Measurements from ENCODE around the gene BBOF1.

The BBOF1 gene

DNA sequence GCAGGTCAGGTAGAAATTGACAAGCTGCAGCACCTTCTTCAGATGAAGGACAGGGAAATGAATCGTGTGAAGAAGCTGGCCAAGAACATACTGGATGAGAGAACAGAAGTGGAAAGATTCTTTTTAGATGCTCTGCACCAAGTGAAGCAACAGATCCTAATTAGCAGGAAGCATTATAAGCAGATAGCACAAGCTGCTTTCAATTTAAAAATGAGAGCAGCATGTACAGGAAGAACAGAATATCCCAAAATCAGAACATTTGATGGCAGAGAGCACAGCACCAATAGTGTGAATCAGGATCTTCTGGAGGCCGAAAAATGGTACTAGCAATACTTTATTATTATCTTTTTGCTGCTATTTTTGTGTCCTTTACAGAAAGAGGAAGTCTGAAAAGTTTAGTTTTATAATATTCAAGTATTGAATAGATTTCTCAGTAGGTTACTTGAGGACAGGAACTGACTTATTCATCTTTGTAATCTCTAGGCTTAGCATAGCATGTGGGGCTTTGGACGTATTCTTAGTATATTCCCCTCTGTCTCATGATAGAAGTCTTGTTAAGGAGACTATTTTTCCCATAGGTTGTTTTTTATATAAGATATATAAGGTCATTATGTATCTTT lies 30.8 kb downstream of the BBOF1 start:
- TF ChIP-seq ZNF274 (IDR thresholded peaks at IDR 0.05; ENCODE audit: low read depth, low read length): no peak
- H3K4me3 ChIP-seq (ENCODE audit: low read length): no peak overlapping the region

DNA sequence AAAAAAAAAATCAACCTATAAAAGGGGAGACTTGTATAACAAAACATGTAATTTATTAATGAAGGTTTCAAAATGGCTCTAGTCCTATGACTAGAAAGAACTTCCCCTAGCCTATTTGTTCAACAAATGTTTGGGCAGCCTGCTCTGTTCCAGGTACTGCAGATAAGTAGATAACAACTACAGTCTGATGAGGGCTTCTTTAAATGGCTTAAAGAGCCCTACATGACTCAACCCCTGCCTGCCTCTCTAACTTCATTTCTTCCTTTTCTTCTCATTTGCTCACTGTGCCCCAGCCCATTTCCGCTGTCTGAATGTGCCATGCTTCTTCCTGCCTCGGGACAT lies 43.6 kb downstream of the BBOF1 start:
- H3K4me3 ChIP-seq (ENCODE audit: low read length): no peak overlapping the region
- TF ChIP-seq ZNF274 (IDR thresholded peaks at IDR 0.05; ENCODE audit: low read depth, low read length): no peak

DNA sequence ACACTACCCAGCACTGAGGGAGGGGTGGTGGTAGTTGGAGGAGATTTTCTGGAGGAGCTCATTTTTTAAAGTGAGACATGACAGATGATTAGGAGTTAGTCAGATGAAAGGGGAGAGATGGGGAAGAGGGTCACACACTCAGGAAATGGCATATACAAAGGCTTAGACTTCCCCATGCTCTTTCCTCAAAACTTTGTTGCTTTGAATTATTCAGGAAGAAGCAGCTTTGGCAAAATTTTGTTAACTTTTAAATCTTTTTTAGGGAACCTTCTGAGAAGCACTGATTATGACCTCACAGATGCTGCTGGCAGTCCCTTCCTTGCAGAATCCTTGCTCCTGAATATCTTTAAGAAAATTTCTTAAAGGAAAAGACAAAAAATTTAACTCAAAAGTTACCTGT lies 45.3 kb downstream of the BBOF1 start:
- no peak overlapping the region for H3K4me3 ChIP-seq (ENCODE audit: low read length)
- no peak for TF ChIP-seq ZNF274 (IDR thresholded peaks at IDR 0.05; ENCODE audit: low read depth, low read length)

DNA sequence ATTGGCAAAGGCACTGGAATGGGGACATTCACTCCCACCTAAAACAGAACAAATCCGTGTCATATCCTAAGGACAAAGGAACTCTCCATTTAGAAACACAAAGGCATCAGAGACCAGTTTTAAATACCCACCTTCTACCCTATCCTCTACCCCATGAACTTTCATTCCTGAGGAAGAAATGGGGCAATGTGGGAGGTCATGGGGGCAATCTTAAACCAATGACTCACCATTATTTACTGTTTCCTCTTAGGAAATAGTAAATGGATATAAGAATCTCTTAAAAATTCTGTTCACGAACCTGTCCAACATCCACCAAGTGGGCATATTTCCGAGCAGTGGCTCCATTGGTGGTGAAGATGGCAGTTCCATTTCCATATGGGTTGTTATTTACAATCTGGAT lies 45.7 kb downstream of the BBOF1 start:
- H3K4me3 ChIP-seq (ENCODE audit: low read length): no peak overlapping the region
- no peak for TF ChIP-seq ZNF274 (IDR thresholded peaks at IDR 0.05; ENCODE audit: low read depth, low read length)

DNA sequence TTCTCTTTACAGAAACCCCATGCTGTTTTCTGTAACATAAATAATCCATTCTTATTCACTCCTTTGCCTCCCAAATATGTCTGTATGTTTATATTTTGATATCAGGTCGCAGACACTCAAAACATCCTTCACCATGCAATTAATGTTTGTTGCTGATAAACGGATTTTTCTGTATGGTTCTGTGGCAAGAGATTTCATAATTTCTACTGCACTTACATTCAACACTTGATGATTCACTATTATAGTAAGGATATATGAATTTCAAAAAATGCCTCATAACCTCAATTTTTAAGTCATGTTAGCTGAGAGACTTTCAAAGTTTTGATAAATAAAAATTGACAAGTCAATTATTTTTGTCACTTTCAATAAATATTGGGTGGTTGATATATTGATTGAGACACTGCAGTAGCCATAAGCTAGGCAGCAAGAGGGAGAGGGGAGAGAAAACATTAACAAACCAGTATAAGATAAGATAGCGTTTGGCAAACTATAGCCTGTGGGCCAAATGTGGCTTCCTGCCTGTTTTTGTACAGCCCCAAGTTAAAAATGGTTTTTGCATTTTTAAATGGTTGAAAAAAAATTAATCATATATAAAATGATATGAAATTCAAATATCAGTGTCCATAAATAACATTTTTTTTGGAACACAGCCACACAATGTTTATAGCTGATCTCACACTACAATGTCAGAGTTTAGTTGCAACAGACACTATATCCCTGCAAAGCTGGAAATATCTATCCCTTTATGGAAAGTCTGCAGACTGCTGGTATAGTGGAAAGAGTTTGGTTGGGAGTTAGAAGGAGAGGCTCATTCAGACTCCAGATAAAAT lies 46.8 kb downstream of the BBOF1 start:
- no peak overlapping the region for H3K4me3 ChIP-seq (ENCODE audit: low read length)
- TF ChIP-seq ZNF274 (IDR thresholded peaks at IDR 0.05; ENCODE audit: low read depth, low read length): no peak

DNA sequence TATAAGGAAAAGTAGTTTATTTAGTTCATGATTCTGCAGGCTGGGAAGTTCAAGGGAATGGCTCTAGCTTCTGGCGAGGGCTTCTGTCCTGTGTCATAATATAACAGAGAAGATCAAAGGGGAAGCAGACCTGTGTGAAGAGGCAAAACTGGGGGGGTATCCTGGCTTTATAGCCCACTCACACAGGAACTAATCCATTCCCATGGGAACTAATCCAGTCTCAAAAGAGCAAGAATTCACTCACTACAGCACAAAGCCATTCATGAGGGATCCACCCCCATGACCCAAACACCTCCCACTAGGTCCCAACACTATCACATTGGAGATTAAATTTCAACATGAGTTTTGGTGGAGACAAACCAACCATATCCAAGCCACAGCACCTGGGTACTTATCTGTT lies 58.3 kb downstream of the BBOF1 start:
- no peak overlapping the region for H3K4me3 ChIP-seq (ENCODE audit: low read length)
- no peak for TF ChIP-seq ZNF274 (IDR thresholded peaks at IDR 0.05; ENCODE audit: low read depth, low read length)

DNA sequence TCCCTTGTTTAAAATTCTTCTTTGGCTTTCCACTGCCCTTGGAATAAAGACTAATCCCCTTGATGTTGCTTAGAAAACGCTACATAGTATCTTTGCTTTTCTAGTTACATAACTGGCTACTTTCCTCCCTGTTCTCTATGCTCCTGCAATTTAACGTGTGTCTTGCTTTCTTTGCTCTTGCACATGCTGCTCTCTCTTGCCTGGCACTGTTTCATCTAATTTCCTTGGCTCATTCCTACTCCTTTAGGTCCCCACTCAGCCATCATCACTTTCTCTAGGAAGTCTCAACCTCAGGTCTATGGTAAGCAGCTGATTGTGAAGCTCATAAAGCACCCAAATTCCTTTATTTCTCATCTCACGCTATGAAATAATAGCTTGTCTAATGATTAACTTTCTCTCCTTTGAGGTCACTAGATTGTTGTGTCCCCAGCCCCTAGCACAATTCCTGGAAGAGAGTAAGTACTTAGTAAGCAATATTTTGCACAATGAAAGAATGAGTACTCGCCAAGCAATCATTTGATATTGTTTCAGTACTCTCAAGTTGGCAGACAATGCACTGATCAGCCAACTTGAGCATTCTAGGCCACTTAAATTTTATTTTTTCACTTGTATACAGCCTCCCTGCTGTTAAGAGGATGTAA lies 61.8 kb downstream of the BBOF1 start:
- no peak overlapping the region for H3K4me3 ChIP-seq (ENCODE audit: low read length)
- TF ChIP-seq ZNF274 (IDR thresholded peaks at IDR 0.05; ENCODE audit: low read depth, low read length): no peak

DNA sequence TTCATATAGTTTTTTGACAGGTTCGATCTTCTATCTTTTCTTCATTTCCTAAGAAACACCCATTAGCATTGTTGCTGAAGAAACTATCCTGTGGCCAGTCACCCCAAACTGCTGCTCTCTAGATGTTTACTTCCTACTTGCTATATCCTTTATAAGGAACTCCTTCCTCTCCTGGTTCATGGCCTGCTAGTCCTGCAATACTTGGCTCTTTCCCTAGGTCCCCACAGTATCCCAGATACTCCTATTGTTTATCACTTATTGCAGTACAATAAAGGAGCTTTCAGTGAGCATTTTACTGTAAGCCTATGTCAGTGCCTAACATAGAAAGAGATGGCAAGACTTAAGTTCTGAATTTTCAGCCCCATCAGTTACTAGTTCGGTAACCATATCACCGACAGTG lies 62.3 kb downstream of the BBOF1 start:
- TF ChIP-seq ZNF274 (IDR thresholded peaks at IDR 0.05; ENCODE audit: low read depth, low read length): no peak
- no peak overlapping the region for H3K4me3 ChIP-seq (ENCODE audit: low read length)

DNA sequence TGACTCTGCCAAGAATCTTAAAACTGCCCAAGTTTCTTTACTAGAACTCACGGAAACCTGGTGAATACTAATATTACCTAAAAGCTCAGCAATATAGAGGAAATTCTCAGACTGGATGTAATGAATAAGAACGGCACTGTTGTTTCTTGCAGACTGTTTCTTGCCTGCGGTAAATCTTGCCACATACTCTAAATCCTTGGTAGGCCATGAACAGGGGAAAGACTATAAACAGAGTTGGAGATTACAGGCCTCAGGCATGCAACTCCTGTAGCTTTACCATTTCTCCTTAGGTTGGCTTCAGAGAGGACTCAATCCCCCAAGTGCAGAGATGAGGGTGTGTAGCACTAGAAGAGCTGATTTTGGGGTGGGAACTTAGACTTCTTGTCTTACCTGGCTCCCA lies 64.0 kb downstream of the BBOF1 start:
- no peak overlapping the region for H3K4me3 ChIP-seq (ENCODE audit: low read length)
- no peak for TF ChIP-seq ZNF274 (IDR thresholded peaks at IDR 0.05; ENCODE audit: low read depth, low read length)

DNA sequence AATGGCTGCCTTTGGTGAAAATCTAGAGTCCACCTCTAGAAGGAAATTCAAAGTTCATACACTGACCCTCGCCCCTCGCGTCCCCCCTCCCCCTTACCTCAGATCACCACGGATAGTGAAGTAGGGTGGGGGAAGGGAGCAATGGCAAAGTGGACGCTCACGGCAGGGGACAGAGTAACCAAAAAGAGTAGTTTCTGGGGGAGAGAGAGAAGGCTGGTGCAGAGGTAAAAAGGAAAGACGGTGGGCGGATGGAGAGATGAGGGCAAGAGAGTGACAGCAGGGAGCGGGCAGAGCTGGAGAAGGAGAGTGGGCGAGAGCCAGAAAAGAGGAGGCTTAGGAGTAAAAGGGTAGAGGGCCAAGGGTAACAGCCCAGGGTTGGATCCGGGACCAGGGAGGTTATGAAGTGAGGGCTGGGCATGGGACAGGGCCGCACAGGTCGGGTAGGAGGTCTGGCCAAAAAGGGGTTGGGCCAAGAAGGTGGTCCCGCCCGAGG lies 64.7 kb downstream of the BBOF1 start:
- TF ChIP-seq ZNF274 (IDR thresholded peaks at IDR 0.05; ENCODE audit: low read depth, low read length): no peak
- peak overlapping the region; percentile 81 for H3K4me3 ChIP-seq (ENCODE audit: low read length)

DNA sequence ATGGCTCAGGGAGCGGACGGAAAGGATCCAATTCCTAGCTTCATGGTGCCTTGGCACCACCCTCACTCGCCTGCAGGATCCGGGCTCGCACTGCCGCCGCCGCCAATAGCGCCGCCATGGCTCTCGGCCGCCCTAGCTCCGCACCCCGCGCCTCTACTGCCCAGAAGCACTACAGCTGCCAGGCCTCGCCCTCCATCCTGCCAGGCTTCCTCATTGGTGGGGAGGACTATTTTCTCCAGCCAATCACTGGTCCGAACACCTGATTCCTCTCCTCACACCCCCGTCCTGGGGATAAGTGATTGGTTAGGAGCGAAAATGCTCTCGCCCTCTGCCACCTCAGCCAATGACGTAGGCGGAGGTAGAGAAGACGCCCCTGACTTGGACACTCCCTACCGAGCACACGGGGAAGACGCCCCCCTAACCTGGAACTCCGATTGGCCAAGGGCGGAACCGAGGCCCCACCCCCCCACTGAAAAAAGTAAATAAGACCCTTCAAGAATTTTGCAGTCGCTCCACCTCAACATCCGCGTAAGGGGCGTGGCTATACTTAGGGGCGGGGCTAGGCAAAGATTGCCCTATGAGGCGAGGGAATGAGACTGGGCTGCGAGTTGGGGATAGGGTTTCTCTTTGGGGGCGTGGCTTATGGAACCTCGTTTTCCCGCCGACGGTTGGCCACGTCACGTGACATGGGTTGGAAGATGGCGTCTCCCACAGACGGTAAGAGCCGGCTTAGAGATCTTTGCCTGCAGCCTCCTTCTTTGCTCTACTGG lies 65.3 kb downstream of the BBOF1 start, which contains the start of the genes ALDH6A1 and LIN52:
Gene ALDH6A1, minus strand, starts transcription at position 177 of the 770 bp plus-strand sequence. Its CDS starts 59 bp downstream, at position 118.
Gene LIN52, plus strand, starts transcription at position 680 of the 770 bp plus-strand sequence. Its CDS starts 19 bp downstream, at position 699.
- H3K4me3 ChIP-seq (ENCODE audit: low read length): peak within 1 kb of the TSS; percentile 92
- no peak for TF ChIP-seq ZNF274 (IDR thresholded peaks at IDR 0.05; ENCODE audit: low read depth, low read length)

DNA sequence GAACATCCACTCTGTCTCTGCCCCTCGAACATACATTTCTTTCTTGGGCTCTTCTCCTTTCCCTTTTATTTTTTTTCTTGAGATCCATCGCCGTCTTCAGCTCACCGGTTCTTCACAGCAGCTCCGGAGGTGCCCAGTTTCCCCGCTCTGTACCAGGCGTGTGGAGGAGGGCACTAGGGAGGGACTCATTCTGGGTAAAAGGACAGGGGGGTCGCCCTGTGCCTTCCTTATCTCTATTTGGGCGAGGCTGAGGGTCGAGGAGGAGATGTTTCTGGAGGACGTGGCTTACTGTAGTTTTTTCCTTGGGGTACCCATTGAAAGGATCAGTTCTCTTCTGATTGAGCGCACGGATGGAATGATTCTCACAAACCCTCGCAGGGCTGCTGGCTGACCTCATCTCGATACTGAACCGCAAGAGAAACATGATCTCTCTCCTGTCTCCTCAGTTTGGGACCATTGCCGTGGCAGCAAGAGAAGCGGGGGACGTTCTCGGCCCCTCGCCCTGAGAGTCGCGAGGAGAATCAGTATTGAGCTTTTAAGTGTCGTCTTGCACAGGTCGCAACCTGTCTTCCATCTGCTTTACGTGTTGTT lies 66.0 kb downstream of the BBOF1 start:
- H3K4me3 ChIP-seq (ENCODE audit: low read length): peak overlapping the region; percentile 92
- TF ChIP-seq ZNF274 (IDR thresholded peaks at IDR 0.05; ENCODE audit: low read depth, low read length): no peak

DNA sequence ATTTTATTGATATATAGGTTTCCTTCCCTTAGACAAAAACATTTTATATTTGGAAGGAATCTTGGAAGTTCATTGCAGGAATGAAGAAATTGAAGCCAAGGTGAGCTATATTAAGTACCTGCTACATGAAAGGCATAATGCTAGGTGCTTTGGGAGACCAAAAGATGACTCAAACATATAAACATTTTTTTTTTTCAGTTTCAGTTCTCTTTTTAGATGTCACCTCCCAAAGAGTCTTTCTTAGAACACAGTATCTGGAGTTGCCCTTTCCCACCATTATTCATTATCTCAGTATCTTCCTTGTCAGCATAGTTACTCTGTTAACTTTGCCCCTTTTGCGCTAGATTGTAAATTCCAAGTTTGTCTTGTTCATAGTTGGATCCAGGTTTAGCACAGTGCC lies 66.7 kb downstream of the BBOF1 start:
- H3K4me3 ChIP-seq (ENCODE audit: low read length): peak overlapping the region; percentile 92; the same call in 1 of the 2 replicates
- TF ChIP-seq ZNF274 (IDR thresholded peaks at IDR 0.05; ENCODE audit: low read depth, low read length): no peak

Measured in GM08714 (cell line).